Activated T-helper 1 cell treated with anti-CD3 and anti-CD28 coated beads, Interleukin-2, amount 50 U/mL, for 16 hours (primary cell): Measurements from ENCODE around the gene SLC39A11.
A peak's percentile ranks its signal among the peaks of the same experiment; 100 is the strongest.
"Not testable (repeated sequence)": the region's sequence is repeated elsewhere in the genome, so short reads cannot be mapped to it uniquely, and the experiment has no call there.

Experiments
- DNase-seq, 2 donors: peaks; one replicate each; pipeline ENCODE4 v3.0.0-alpha.2; 2020; ENCODE audit warnings: low read depth in 1 of 2, low spot score in 1 of 2

The SLC39A11 gene

GRCh38 chr17:73092523-73093135 is at the start of gene SLC39A11:
TSS of gene SLC39A11 (minus strand) at chr17:73092688. CDS start at chr17:73088764, 3,924 bp downstream.
- peak; percentile 75 to 81 for DNase-seq

GRCh38 chr17:73141411-73141810 is 48.9 kb upstream of the SLC39A11 start:
- DNase-seq = no peak

GRCh38 chr17:73140566-73140965 is 48.1 kb upstream of the SLC39A11 start:
- no peak for DNase-seq

- no peak for DNase-seq
Observed at GRCh38 chr17:73139296-73139695, 46.8 kb upstream of the SLC39A11 start.

GRCh38 chr17:73138541-73139138 is 46.2 kb upstream of the SLC39A11 start:
- DNase-seq = no peak

- no peak for DNase-seq
Observed at GRCh38 chr17:73137376-73137775, 44.9 kb upstream of the SLC39A11 start.

- no peak for DNase-seq
Observed at GRCh38 chr17:73135766-73136165, 43.3 kb upstream of the SLC39A11 start.

- no peak for DNase-seq
Observed at GRCh38 chr17:73133911-73134649, 41.6 kb upstream of the SLC39A11 start.

GRCh38 chr17:73132085-73132492 is 39.6 kb upstream of the SLC39A11 start:
- no peak for DNase-seq

- not testable (repeated sequence) for DNase-seq
Observed at GRCh38 chr17:73131439-73131838, 39.0 kb upstream of the SLC39A11 start.

GRCh38 chr17:73130977-73131376 is 38.5 kb upstream of the SLC39A11 start:
- DNase-seq = no peak

GRCh38 chr17:73128496-73128895 is 36.0 kb upstream of the SLC39A11 start:
- no peak for DNase-seq

- no peak for DNase-seq
Observed at GRCh38 chr17:73126716-73127473, 34.4 kb upstream of the SLC39A11 start.

- no peak for DNase-seq
Observed at GRCh38 chr17:73123606-73124320, 31.3 kb upstream of the SLC39A11 start.

- no peak for DNase-seq
Observed at GRCh38 chr17:73122953-73123605, 30.6 kb upstream of the SLC39A11 start.

GRCh38 chr17:73121506-73121905 is 29.0 kb upstream of the SLC39A11 start:
- DNase-seq = no peak

GRCh38 chr17:73119631-73120030 is 27.1 kb upstream of the SLC39A11 start:
- DNase-seq = no peak

- DNase-seq = no peak
Observed at GRCh38 chr17:73118951-73119391, 26.5 kb upstream of the SLC39A11 start.

- DNase-seq = no peak
Observed at GRCh38 chr17:73118139-73118538, 25.7 kb upstream of the SLC39A11 start.

- no peak for DNase-seq
Observed at GRCh38 chr17:73112246-73112645, 19.8 kb upstream of the SLC39A11 start.
